ENCODE data around the gene RUFY1.

- TF ChIP-seq FOXJ3 (CRISPR knock-in tag; IDR thresholded peaks at IDR 0.05; ENCODE audit: borderline replicate concordance): no peak
- TF ChIP-seq RBFOX2 (IDR thresholded peaks at IDR 0.05; ENCODE audit: low read depth, low read length): peak; percentile 60
Measured at GRCh38 chr5:179616002-179616594, 65.7 kb downstream of the RUFY1 start.
